K562 (cell line): ENCODE results near the gene LITAF. TPM values are rescaled to one million over a fixed set of nuclear protein-coding genes. Genes with fewer than 3 reads are reported as not detected.

Experiments used
- ATAC-seq: fragments of 200-7000 bp; cut with Tn5 transposase; 3 replicates; pipeline ENCODE4 v1.9.1; 2020; ENCODE audit warnings: moderate library complexity
- BruUV-seq: library from RNA; stranded (reverse); fragments of 400-500 nt; replicated peaks from 2 replicates; lab custom pipeline; 2021; lab: Mats Ljungman, UMichigan
- CTCF ChIA-PET: fragments of 300-600 bp; formaldehyde crosslinking; extraction: SDS; loops from one replicate; lab custom pipeline; 2021; ENCODE audit warnings: low intra/inter-chr PET ratio; lab: Yijun Ruan, JAX
- POLR2A ChIA-PET: fragments of 300-600, 350-650 bp; sonication (Branson Sonifier 250); formaldehyde crosslinking; extraction: SDS; loops from one replicate; lab custom pipeline; 2021; ENCODE audit warnings: antibody characterized with exemption, inconsistent platforms; lab: Yijun Ruan, JAX
- DNase-seq, 4 experiments: peaks; one replicate each; pipeline versions ENCODE4 v3.0.0 to v3.0.0-alpha.2; 2011 to 2018; ENCODE audit warnings: low spot score in 3 of 4, mixed read lengths in 3 of 4; ENCODE audit errors: extremely low read depth in 1 of 4
- FAIRE-seq: peaks from 2 replicates; lab custom pipeline; 2011; peaks lifted over from hg19 to GRCh38; lab: Jason Lieb, UNC
- H2AFZ ChIP-seq: 2 replicates; pipeline ENCODE4 v1.6.0; 2011; ENCODE audit warnings: low read depth, low read length, control low read depth, inconsistent platforms
- H3K27ac ChIP-seq: fragments of 200-600 bp; 3 replicates; pipeline ENCODE4 v1.8.0; 2011; ENCODE audit warnings: low read depth, mild to moderate bottlenecking, control low read depth, inconsistent platforms, low read length, moderate library complexity, mixed read lengths; ENCODE audit errors: extremely low read depth
- H3K27me3 ChIP-seq, 2 experiments: fragments of 300-600 bp in 1 of 2; 2 replicates in 1 of 2; 3 replicates in 1 of 2; pipeline versions ENCODE4 v1.6.0 to v1.8.0; 2011; ENCODE audit warnings: inconsistent platforms in 2 of 2, low read length in 2 of 2, mild to moderate bottlenecking in 1 of 2, mixed read lengths in 1 of 2, moderate library complexity in 1 of 2; ENCODE audit not compliant: control insufficient read depth in 2 of 2, insufficient read depth in 2 of 2
- H3K36me3 ChIP-seq: fragments of 300-600 bp; 3 replicates; pipeline ENCODE4 v1.8.0; 2011; ENCODE audit warnings: mild to moderate bottlenecking, low read length, inconsistent platforms; ENCODE audit not compliant: control insufficient read depth, insufficient read depth
- H3K4me1 ChIP-seq, 2 experiments: fragments of 200-600 bp in 1 of 2; replicated peaks in 1 of 2; 2 replicates in 1 of 2; 3 replicates in 1 of 2; pipeline versions ENCODE4 v1.5.1 to v1.8.0; 2011; ENCODE audit warnings: inconsistent platforms in 2 of 2, low read length in 2 of 2, mild to moderate bottlenecking in 1 of 2, mixed read lengths in 1 of 2, moderate library complexity in 1 of 2; ENCODE audit not compliant: control insufficient read depth in 2 of 2, insufficient read depth in 2 of 2
- H3K4me2 ChIP-seq: 2 replicates; pipeline ENCODE4 v1.6.1; 2011; ENCODE audit warnings: low read length, control low read depth, inconsistent platforms, mixed read lengths; ENCODE audit not compliant: insufficient read depth
- H3K4me3 ChIP-seq: fragments of 200-600 bp; sonication (generic), shearing (Covaris generic); 2 replicates; pipeline ENCODE4 v1.5.1; 2016; ENCODE audit warnings: control low read depth, inconsistent platforms
- H3K79me2 ChIP-seq: fragments of 200-600 bp; 3 replicates; pipeline ENCODE4 v1.8.0; 2011; ENCODE audit warnings: low read length, inconsistent platforms; ENCODE audit not compliant: control insufficient read depth, insufficient read depth
- H3K9ac ChIP-seq, 2 experiments: 2 replicates each; pipeline versions ENCODE4 v1.6.0 to v1.6.1; 2011; ENCODE audit warnings: low read depth in 2 of 2, low read length in 2 of 2, control low read depth in 1 of 2, inconsistent platforms in 1 of 2, mild to moderate bottlenecking in 1 of 2, mixed read lengths in 1 of 2; ENCODE audit not compliant: insufficient read depth in 1 of 2
- H3K9me1 ChIP-seq: one replicate; pipeline ENCODE4 v1.6.0; 2011; ENCODE audit warnings: inconsistent platforms, mild to moderate bottlenecking, low read length, moderate library complexity; ENCODE audit not compliant: control insufficient read depth, insufficient read depth
- H3K9me3 ChIP-seq: replicated peaks from 2 replicates; pipeline ENCODE4 v1.5.1; 2011; ENCODE audit warnings: low read depth, low read length, inconsistent platforms; ENCODE audit not compliant: control insufficient read depth, insufficient read depth
- H4K20me1 ChIP-seq: replicated peaks from 2 replicates; pipeline ENCODE4 v1.6.1; 2011; ENCODE audit warnings: low read length, inconsistent platforms, mixed read lengths; ENCODE audit not compliant: control insufficient read depth, insufficient read depth
- CGGBP1 ChIP-seq: fragments of 250-450 bp; sonication (Bioruptor Pico); IDR thresholded peaks from 2 replicates; pipeline ENCODE4 v1.9.0; 2021; ENCODE audit warnings: mild to moderate bottlenecking
- ERF ChIP-seq: fragments of 450-650 bp; formaldehyde crosslinking; IDR thresholded peaks from 2 replicates; pipeline ENCODE4 v1.4.0; 2020; ENCODE audit warnings: mild to moderate bottlenecking, mixed read lengths
- HES1 ChIP-seq: fragments of 450-650 bp; IDR thresholded peaks from 2 replicates; pipeline ENCODE4 v1.6.1; 2016; ENCODE audit warnings: low read depth, mild to moderate bottlenecking, moderate library complexity
- HMG20A ChIP-seq: fragments of 450-650 bp; formaldehyde crosslinking; conservative IDR thresholded peaks from 2 replicates; pipeline ENCODE4 v1.4.0; 2020; ENCODE audit warnings: mild to moderate bottlenecking, mixed read lengths
- NR4A1 ChIP-seq, 2 experiments: fragments of 250-450 bp in 1 of 2; fragments of 450-650 bp in 1 of 2; sonication (Bioruptor Pico) in 1 of 2; IDR thresholded peaks; 2 replicates each; pipeline versions ENCODE4 v1.4.0 to v1.6.1; 2016 to 2020; ENCODE audit warnings: mild to moderate bottlenecking in 2 of 2, missing compliant biosample characterization in 1 of 2, missing genetic modification characterization in 1 of 2, moderate library complexity in 1 of 2
- PML ChIP-seq: IDR thresholded peaks from 2 replicates; pipeline ENCODE4 v1.6.1; 2012; ENCODE audit warnings: low read length, inconsistent platforms
- PTBP1 ChIP-seq: fragments of 200-400 bp; formaldehyde crosslinking; IDR thresholded peaks from 2 replicates; pipeline ENCODE4 v1.6.1; 2017; ENCODE audit warnings: low read depth, low read length
- SFPQ ChIP-seq: fragments of 200-400 bp; formaldehyde crosslinking; IDR thresholded peaks from 2 replicates; pipeline ENCODE4 v1.6.1; 2017; ENCODE audit warnings: mild to moderate bottlenecking, low read depth, low read length, moderate library complexity
- TCF3 ChIP-seq: sonication (generic); formaldehyde crosslinking; IDR thresholded peaks from 2 replicates; pipeline ENCODE4 v1.4.0; 2020; ENCODE audit warnings: mild to moderate bottlenecking, missing genetic modification reagents
- THRAP3 ChIP-seq: fragments of 450-650 bp; IDR thresholded peaks from 2 replicates; pipeline ENCODE4 v1.6.1; 2016; ENCODE audit warnings: mild to moderate bottlenecking, inconsistent platforms, borderline replicate concordance
- ZBTB9 ChIP-seq: fragments of 450-650 bp; formaldehyde crosslinking; IDR thresholded peaks from 2 replicates; pipeline ENCODE4 v1.4.0; 2020; ENCODE audit warnings: mild to moderate bottlenecking, moderate library complexity
- ZNF12 ChIP-seq: sonication (generic); formaldehyde crosslinking; IDR thresholded peaks from 2 replicates; pipeline ENCODE4 v1.4.0; 2020; ENCODE audit warnings: mild to moderate bottlenecking, missing genetic modification reagents
- ZNF263 ChIP-seq: sonication (generic); formaldehyde crosslinking; IDR thresholded peaks from 2 replicates; pipeline ENCODE4 v1.8.0; 2022; ENCODE audit warnings: mild to moderate bottlenecking, missing genetic modification reagents, borderline replicate concordance
- ZNF444 ChIP-seq: fragments of 250-450 bp; sonication (Bioruptor Pico); IDR thresholded peaks from 2 replicates; pipeline ENCODE4 v1.4.0; 2020; ENCODE audit warnings: mild to moderate bottlenecking, moderate library complexity
- ZNF695 ChIP-seq: fragments of 450-650 bp; formaldehyde crosslinking; IDR thresholded peaks from 2 replicates; pipeline ENCODE4 v1.4.0; 2020; ENCODE audit warnings: mild to moderate bottlenecking, moderate library complexity
- WGBS: fragments of 100-300 bp; shearing (Covaris generic); methylation state at CpG from one replicate; pipeline ENCODE4 v1.1.6; 2016; ENCODE audit warnings: low coverage, mixed read lengths; ENCODE audit not compliant: insufficient coverage; ENCODE audit errors: missing lambda C conversion rate; 5-methylcytosine and 5-hydroxymethylcytosine counted together
- in situ Hi-C: fragments of 300-500 bp; cut with MboI; formaldehyde crosslinking; loops from 4 replicates; pipeline ENCODE4 v1.15.0; 2018; ENCODE audit warnings: inconsistent platforms, mixed read lengths
- intact Hi-C: fragments of 100-400 bp; cut with micrococcal nuclease; formaldehyde crosslinking; loops from 2 replicates; pipeline ENCODE4 v1.14.2; 2022
- polyA plus RNA-seq, 8 experiments: library from polyadenylated mRNA; depleted of rRNA in 4 of 8; stranded (reverse) in 5 of 8; unstranded in 3 of 8; fragments of >200 nt; fragmentation: Nextera tagmentation in 2 of 8; fragmentation: Illumina TruSeq in 1 of 8; extraction: Ambion mirVana in 2 of 8; extraction: Trizol in 1 of 8; gene quantifications; 2 replicates each; pipeline versions ENCODE4 v1.2.1 to v1.2.3, GENCODE V29; 2011 to 2014; ENCODE audit warnings: inconsistent platforms in 1 of 8, missing spikeins in 1 of 8
- total RNA-seq, 7 experiments: library from RNA; depleted of rRNA in 6 of 7; stranded (reverse); fragments of >200 nt in 6 of 7; fragmentation: Illumina TruSeq in 2 of 7; extraction: Trizol in 2 of 7; gene quantifications; 2 replicates each; pipeline versions ENCODE4 v1.2.1 to v1.2.3, GENCODE V29; 2011 to 2021; ENCODE audit warnings: low replicate concordance in 1 of 7

Gene LITAF
- total and polyA plus RNA-seq, 9 of the 15 experiments (the other 6 are each of a cell fraction or from before 2014, with no cell fraction given) = 4.1 to 17.8 (median 11.9) TPM

- Histone ChIP-seq H3K9ac (peak overlapping the region in 1 of 2 experiments; percentile 14; a peak in 1 of 4 replicates), H3K27me3 (peaks cover 0 to 13% of the 10 kb centered on the region in 2 experiments; a peak in 2 of 5 replicates), H3K4me3 (no peak overlapping the region), H3K27ac (no peak overlapping the region; the same call in 2 of the 3 replicates), H3K4me1 (peaks cover 11 to 26% of the 10 kb centered on the region in 2 experiments), H3K9me3 (no peaks in the 10 kb centered on the region), H2AFZ (no peak overlapping the region), H3K79me2 (no peaks in the 10 kb centered on the region), H3K9me1 (no peaks in the 10 kb centered on the region), H3K36me3 (no peaks in the 10 kb centered on the region), H4K20me1 (no peaks in the 10 kb centered on the region), H3K4me2 (no peak overlapping the region)
- no peak; the same call in 2 of the 3 replicates for ATAC-seq
- WGBS = 85% methylated on average over 5 of the region's 5 CpGs
- no TSS peak for BruUV-seq
- ChIA-PET CTCF (no interaction called here), POLR2A (interaction anchor here (0.6 to 1.6 kb wide), 3 partner anchors 10 to 224 kb away, joined by 3 to 8 read pairs (median 3); no protein-coding TSS in a partner anchor)
- DNase-seq = no peak
- in situ Hi-C loops = no loop called here
- intact Hi-C loops = no loop called here
- no peak for FAIRE-seq
- TF ChIP-seq PTBP1 = no peak
- TF ChIP-seq SFPQ = no peak
- TF ChIP-seq ZNF12 = peak; percentile 89; the same call in 1 of the 2 replicates
- no peak for TF ChIP-seq TCF3 (CRISPR knock-in tag)
- TF ChIP-seq ZNF263 (CRISPR knock-in tag) = no peak
- no peak for TF ChIP-seq CGGBP1 (CRISPR knock-in tag)
- no peak for TF ChIP-seq ZNF695 (CRISPR knock-in tag)
- TF ChIP-seq HES1 = no peak
- no peak for TF ChIP-seq ZNF444 (CRISPR knock-in tag)
- no peak for TF ChIP-seq HMG20A (CRISPR knock-in tag)
- TF ChIP-seq ZBTB9 = no peak
- TF ChIP-seq THRAP3 = no peak
- no peak for TF ChIP-seq ERF (CRISPR knock-in tag)
- no peak for TF ChIP-seq PML
- TF ChIP-seq NR4A1 (CRISPR knock-in tag; IDR thresholded peaks at IDR 0.05) = no peak
- 0 out of 2 replicates have a peak, but pooled peaks have one; percentile 25 for TF ChIP-seq NR4A1 (tag; IDR thresholded peaks at IDR 0.05)
Observed at GRCh38 chr16:11627292-11627663, 40.6 kb upstream of the LITAF start.
